Spleen (tissue), 7 donors: ENCODE results near the gene INHBB.

Source experiments
- POLR2A ChIP-seq, 3 donors: fragments of 450-650 bp; IDR thresholded peaks; one replicate each; pipeline ENCODE4 v1.5.1; 2017; ENCODE audit warnings: antibody characterized with exemption in 3 of 3, mild to moderate bottlenecking in 1 of 3
- POLR2AphosphoS5 ChIP-seq, 3 donors: sonication (generic); formaldehyde crosslinking; IDR thresholded peaks; one replicate each; pipeline ENCODE4 v1.5.1; 2017; ENCODE audit warnings: antibody characterized with exemption in 3 of 3
- TF ChIP-seq, protein P1 (sequence below), 11 experiments: fragments of 200-600 bp in 7 of 11; fragments of 450-650 bp in 4 of 11; sonication (generic) in 4 of 11; IDR thresholded peaks in 8 of 11; conservative IDR thresholded peaks in 3 of 11; 1 replicate in 7 of 11; 2 replicates in 4 of 11; pipeline versions ENCODE4 v1.4.0 to v1.8.0; 2016 to 2021; ENCODE audit warnings: antibody characterized with exemption in 11 of 11, inconsistent platforms in 4 of 11, mild to moderate bottlenecking in 1 of 11
- donor health status: DM: no; HTN: no; CAD: no; lungs with moderate emphysema.
- donor health status: DM: no; HTN: no; CAD: no.
- donor health status: DM: no; HTN: no; CAD: no.

DNA sequence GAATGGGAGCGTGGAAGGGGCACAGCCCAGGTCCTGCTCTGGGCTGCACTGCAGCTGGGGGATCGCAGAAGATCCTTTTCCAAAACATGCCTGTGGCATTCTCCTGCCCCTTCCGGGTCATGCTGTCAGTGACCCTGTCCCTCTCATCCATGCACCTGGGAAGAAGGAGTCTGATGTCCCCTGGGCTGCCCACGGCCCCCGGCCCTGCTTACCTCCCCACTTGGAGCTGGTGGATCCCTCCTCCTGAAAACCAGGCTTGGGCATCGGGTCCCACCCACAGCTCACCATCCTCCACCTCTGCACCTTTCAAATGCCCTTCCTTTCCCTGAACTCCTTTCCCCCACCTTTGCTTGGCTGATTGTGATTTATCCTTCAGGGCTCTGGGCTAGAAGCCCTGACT is 11.8 kb downstream of the INHBB start:
- TF ChIP-seq, protein P1, sequence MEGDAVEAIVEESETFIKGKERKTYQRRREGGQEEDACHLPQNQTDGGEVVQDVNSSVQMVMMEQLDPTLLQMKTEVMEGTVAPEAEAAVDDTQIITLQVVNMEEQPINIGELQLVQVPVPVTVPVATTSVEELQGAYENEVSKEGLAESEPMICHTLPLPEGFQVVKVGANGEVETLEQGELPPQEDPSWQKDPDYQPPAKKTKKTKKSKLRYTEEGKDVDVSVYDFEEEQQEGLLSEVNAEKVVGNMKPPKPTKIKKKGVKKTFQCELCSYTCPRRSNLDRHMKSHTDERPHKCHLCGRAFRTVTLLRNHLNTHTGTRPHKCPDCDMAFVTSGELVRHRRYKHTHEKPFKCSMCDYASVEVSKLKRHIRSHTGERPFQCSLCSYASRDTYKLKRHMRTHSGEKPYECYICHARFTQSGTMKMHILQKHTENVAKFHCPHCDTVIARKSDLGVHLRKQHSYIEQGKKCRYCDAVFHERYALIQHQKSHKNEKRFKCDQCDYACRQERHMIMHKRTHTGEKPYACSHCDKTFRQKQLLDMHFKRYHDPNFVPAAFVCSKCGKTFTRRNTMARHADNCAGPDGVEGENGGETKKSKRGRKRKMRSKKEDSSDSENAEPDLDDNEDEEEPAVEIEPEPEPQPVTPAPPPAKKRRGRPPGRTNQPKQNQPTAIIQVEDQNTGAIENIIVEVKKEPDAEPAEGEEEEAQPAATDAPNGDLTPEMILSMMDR (IDR thresholded peaks at IDR 0.05 in 8 of 11, conservative IDR thresholded peaks at IDR 0.05 in 3 of 11), result no peak
- TF ChIP-seq POLR2A (IDR thresholded peaks at IDR 0.05) (no peak), POLR2AphosphoS5 (IDR thresholded peaks at IDR 0.05) (no peak)
